Fibroblast of lung (primary cell): ENCODE measurements around the gene PEX10.

ENCODE experiments used
- EZH2 ChIP-seq: IDR thresholded peaks from 2 replicates; pipeline ENCODE4 v1.5.1; 2012; ENCODE audit warnings: low read length, control low read depth, mild to moderate bottlenecking; ENCODE audit errors: missing control alignments
- TF ChIP-seq, protein P1 (sequence below), 2 donors: IDR thresholded peaks in 1 of 2; conservative IDR thresholded peaks in 1 of 2; 1 replicate in 1 of 2; 2 replicates in 1 of 2; pipeline ENCODE4 v1.5.1; 2011 to 2012; ENCODE audit warnings: low read length in 2 of 2, control low read depth in 1 of 2, inconsistent platforms in 1 of 2, low read depth in 1 of 2, mild to moderate bottlenecking in 1 of 2

DNA sequence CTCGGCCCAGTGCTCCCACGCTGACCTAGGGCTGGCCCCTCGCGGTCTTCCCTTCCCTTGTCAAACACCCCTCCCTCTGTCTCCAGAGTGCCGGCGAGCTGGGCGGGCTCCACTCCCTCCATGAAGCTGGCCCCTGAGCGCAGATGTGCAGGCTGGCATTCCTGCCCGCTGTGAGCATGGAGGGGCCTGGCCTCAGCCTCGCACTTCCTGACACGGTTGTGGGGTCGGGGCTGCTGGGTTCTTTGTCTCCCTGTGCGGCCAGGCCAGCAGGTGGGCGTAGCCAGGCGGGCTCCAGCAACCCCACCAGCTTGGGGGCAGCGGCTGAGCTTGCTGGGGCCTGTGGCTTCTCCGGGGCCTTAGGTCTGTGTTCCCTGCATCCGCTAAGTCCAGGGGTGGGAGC is 14.2 kb upstream of the PEX10 start:
- TF ChIP-seq, protein P1, sequence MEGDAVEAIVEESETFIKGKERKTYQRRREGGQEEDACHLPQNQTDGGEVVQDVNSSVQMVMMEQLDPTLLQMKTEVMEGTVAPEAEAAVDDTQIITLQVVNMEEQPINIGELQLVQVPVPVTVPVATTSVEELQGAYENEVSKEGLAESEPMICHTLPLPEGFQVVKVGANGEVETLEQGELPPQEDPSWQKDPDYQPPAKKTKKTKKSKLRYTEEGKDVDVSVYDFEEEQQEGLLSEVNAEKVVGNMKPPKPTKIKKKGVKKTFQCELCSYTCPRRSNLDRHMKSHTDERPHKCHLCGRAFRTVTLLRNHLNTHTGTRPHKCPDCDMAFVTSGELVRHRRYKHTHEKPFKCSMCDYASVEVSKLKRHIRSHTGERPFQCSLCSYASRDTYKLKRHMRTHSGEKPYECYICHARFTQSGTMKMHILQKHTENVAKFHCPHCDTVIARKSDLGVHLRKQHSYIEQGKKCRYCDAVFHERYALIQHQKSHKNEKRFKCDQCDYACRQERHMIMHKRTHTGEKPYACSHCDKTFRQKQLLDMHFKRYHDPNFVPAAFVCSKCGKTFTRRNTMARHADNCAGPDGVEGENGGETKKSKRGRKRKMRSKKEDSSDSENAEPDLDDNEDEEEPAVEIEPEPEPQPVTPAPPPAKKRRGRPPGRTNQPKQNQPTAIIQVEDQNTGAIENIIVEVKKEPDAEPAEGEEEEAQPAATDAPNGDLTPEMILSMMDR (conservative IDR thresholded peaks at IDR 0.05 in 1 of 2, IDR thresholded peaks at IDR 0.05 in 1 of 2; ENCODE audit: low read depth in 1 of 2, low read length in 2 of 2): no peak
- TF ChIP-seq EZH2: no peak
